NCI-H446 (cell line): ENCODE measurements around the gene TLX3.
"Not testable (repeated sequence)": the region's sequence is repeated elsewhere in the genome, so short reads cannot be mapped to it uniquely, and the experiment has no call there.

ENCODE experiments used
- DNase-seq, 2 experiments: peaks; one replicate each; lab custom pipeline; 2025; lab: John Stamatoyannopoulos, UW

The TLX3 gene

DNA sequence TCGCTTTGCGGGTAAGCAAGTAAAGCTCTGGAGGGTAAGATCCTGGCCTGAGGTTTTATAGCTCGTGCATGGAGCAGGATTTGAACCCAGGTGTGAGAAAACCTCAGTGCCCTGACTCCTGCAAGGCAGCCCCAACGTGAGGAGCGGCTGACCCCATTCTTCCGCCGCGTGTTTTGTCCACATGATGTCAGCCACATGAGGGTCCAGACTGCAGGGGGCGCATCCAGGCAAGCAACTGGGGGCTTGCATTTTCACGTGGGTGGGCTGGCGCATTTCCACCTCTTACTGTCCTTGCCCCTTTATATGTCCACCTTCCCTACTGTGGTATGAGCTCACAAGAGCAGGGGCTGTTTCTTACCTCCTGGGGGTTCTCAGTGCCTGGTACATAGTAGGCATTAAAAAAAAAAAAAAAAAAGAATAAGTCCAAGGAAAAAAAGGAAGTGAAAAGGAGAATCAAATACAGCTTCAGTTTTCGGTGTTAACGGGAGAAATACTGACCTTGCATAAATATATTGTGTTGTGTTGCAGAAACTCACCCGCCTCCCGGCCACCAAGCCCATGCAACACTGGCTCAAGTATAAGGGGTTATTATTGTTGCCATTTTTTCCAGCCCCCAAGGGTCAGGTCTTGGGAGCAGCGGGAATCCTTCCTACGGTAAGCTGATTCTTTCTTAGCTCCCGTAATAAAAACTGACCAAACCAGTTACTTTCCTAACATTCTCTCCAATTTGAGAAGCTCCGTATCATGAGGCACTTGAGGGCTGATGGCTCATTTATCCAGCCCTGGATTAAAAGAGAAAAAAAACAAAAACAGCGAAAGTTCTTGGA lies 15.0 kb downstream of the TLX3 start:
- DNase-seq = no peak

DNA sequence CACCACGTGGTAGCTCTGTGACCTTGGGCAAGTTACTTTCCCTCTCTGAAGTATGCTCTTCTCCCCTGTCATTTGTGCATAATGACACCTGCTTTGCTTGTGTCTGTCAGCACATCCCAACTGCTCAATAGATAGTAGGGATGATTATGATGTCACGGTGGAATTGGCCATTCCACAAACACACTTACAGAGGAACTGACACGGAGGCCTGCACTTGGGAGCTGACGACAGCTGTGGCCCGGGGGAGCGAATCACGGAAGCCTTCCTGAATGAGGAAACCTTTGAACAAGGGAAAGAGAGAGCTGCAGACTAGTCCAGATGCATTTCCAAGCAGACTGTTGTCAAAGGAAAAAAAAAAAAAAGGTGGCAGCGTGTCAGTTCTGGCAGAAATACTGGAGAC lies 21.0 kb downstream of the TLX3 start:
- no peak for DNase-seq

DNA sequence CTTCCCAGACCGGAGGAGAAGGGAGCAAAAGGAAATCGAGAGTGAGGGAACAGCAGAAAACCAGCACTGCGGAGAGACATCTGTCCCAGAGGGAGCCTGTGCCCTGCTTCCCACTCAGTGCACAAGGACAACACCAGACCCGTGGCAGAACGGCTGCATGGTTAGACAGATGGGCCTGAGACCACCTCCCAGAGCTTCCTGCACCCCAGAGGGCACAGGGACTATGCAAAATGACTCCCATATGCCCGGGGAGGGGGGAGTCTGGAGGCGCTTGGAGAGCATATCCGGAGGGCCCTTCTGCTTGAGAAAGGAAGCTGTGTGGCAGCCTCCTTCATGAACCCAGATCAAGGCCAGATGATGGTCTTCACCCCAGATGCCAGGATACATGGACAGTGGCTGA lies 26.6 kb downstream of the TLX3 start:
- DNase-seq = no peak

DNA sequence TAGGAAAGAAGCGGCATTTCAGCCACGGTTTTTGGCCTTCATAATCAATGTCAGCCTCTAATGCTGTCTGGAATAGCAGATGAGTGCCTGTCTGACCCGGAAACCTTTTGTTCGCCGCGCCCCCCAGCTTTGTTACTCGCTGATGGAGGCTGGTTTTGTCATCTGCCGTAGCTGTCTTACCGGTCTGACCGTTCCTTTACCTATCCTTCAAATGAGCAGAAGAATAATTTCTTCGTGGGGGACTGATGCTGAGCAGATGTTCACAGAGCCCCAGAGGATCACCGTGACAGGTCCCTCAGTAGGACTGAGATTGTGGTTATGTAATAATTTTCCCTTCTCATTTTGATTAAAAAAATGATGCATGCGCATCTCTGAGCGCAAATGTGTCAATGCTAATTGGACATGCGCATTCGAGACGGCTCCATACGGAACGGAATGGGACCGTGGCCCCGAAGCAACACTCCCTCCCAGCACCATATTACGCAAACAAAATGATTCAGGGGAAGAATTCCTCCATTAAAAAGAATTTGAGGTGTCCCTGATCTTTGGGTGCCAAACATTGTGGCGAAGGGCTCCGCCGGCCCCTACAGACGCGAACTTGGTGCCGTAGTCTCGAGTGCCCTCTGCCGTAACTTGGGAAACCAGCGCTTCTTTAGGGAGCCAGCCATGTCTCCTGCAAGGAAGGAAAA lies 27.6 kb downstream of the TLX3 start:
- DNase-seq = peak; percentile 65 to 67

DNA sequence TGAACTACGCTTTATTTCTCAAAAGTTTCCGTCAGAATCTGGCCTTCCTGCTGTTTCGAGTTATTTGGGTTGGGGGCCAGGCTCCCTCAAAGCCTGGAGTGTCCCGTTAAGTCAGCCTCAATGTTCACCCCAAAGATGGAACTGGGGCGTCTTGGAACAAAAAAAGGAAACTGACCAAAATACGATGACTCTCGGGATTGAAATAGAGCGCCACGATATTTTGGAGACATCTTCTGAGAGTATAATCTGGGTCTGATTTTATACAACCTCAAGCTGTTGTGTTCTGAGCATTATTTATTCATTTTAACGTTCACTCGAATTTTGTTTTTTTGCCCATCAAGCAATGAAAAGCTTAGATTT lies 28.1 kb downstream of the TLX3 start:
- no peak for DNase-seq

DNA sequence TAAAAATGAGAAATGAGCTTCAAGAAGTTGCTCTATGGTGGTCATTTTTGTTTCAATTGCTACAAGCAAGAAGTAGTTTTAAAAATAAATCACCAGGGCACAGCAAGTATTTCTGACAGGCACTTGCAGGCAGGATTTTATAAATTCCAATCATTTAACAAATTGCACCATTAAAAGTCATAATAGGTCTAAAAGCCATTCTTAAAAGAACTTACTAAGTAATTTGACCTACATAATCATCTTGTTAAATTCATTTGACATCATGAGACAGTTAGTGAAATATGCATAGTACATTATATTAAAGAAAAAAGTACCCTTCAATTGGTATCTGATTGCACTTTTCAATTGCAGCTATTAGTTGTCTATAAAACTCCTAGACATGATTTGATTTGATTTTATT lies 31.0 kb downstream of the TLX3 start:
- no peak for DNase-seq

DNA sequence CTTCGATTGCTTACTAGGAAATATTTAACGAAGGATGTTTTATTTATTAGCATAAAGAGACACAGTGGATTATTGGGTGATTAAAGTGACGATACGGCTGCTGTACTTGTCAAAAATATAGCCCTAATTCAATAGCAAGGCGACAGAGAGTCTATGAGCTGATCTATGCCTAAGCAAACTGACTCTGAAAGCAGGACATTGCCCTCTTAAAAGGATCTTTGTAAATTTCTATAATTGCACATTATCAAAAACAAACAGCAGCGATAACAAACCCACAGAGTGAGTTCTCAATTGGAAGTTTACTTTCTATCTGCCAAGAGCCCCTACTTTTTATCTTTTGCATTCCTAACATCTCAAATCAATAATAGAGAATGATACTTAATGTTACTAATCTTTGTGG lies 31.4 kb downstream of the TLX3 start:
- no peak for DNase-seq

DNA sequence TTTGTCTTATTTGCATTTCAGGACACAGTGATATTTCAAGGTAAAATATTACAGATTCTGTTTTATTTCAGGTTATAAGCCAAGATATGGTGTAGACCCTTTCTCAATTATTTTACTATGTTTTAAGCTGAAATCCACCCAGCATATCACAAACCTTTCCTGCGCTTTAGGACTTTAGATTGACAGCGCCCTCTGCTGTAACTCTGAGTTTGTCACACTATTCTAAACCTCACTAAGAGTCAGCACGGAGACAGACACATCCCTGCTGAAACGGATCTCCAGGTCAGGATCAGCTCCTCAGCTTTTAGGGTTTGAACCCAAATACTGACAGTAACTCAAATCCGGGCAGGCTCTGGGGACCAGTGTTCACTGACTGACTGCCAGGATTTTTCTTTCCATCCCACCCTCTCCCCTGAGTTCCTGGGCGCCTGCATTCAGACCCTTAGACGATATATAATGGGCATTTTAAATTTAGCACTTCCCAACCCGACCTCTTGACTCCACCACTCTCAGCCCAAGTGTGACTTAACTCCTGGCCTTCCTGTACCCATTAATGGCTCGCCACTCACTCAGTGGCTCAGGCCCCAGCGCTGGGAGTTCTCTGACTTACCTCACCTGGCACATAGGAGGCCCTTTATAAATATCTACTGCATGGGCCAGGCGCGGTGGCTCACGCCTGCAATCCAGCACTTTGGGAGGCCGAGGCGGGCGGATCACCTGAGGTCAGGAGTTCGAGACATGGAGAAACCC lies 33.5 kb downstream of the TLX3 start:
- peak in 1 of 2 experiments; percentile 67 for DNase-seq

DNA sequence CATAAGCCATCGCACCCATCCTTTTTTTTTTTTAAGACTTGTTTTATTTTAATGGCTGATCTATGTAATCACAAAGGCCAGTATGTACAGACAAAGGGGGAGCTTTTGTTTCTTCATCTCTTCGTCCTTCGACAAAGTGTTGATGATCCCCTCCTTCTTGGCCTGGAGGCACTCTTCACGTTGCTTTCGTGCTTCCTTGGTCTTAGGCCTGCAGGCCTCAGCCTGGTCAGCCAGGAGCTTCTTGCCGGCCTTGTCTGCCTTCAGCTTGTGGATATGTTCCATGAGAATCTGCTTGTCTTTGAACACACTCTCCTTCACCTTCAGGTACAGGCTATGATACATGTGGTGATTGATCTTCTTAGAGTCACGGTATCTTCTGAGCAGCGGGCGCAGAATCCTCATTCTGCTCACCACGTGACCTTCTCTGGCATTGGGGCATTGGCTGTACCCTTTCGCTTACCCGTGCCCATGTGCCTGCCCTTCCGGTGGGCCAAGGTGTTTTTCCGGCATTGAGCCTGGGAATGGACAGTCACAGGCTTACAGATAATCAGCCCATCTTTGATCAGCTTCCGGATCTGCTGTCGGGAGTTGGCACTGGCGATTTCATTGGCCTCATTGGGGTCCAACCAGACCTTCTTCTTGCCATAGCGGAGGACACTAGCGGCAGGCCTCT lies 36.0 kb downstream of the TLX3 start:
- no peak for DNase-seq

DNA sequence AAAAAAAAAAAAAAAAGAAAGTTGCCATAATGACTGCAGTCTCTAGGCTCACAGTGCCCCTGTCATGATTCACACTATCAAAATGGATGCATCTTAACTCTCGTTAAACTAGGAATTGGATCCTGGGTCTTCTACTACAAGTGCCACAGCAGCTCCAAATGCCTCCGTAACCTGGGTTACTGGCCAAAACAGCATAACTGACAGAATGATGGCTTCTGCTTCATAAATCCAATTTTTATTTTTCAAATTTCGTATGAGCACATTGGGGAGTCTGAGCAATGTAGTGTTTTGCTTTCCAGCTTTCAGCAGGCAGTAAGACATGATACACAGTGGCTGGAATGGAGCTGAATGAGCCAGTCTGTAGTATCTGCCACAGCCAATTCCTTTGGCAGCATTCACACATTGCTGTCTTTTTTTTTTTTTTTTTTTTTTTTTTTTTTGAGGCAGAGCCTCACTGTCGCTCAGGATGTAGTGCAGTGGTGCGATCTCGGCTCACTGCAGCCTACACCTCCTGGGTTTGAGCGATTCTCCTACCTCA lies 42.6 kb downstream of the TLX3 start:
- peak; percentile 15 to 58 for DNase-seq

DNA sequence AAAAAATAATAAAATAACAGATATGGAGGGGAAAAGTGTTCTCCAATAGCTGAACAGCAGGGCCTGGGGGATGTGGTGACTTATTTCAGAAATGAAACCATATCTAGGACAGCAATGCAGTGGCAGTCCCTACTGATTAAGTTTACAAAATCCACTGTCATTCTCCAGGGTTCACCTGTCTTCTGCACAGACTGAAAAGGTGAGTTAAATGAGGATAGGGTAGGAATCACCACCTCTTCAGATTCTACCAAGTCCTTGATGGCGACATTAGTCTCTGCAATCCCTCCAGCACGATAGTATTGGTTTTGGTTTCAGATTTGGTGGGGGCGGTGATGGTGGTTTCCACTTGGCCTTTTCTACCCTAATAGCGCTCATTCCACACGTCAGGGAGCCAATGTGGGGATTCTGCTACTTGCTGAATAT lies 46.3 kb downstream of the TLX3 start:
- no peak for DNase-seq

DNA sequence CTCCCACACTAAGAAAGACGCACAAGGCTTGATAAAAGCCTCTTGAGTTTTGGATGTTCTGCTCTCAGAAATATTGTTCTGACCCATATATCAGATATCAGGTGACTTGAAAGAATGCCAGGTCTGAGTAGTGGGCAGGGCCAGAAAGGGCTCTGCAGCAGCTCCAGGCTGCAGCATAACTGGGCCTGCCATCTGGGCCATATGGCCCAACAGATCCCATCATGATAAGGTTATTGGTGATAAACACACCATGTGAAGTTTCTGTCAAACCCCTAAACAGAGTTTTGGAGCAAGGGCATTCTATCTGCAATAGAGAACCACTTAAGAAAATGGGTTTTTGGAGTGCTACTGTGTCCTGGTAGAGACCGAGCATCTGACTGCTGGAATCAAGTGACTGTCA lies 48.8 kb downstream of the TLX3 start:
- DNase-seq = no peak

DNA sequence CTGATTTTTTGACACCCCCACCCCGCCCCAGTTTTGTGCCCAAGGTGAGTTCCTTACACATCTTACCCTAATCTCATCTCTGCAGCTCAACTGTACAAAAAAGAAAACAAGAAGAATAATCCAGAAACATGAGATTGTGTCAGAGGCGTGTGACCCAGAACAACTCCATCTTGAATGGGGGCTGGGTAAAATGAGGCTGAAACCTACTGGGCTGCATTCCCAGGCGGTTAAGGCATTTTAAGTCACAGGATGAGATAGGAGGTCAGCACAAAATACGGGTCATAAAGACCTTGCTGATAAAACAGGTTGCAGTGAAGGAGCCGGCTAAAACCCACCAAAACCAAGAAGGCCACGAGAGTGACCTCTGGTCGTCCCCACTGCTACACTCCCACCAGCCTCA lies 52.1 kb downstream of the TLX3 start:
- not testable (repeated sequence) for DNase-seq
